GM23338 (cell line): ENCODE data around the gene PDGFRB. TPM values are rescaled to one million over a fixed set of nuclear protein-coding genes. Genes with fewer than 3 reads are reported as not detected.

Source experiments
- ATAC-seq: fragments of 200-7000 bp; cut with Tn5 transposase; 3 replicates; pipeline ENCODE4 v1.9.1; 2020
- DNase-seq: peaks from one replicate; pipeline ENCODE4 v3.0.0-alpha.2; 2015; ENCODE audit warnings: low spot score
- H2AFZ ChIP-seq: fragments of 200-600 bp; sonication (generic); 2 replicates; pipeline ENCODE4 v1.8.0; 2016; ENCODE audit warnings: antibody characterized with exemption, mild to moderate bottlenecking, moderate library complexity
- H3F3A ChIP-seq: fragments of 200-600 bp; sonication (generic); replicated peaks from 2 replicates; pipeline ENCODE4 v1.8.0; 2017; ENCODE audit warnings: antibody characterized with exemption, mixed run types, low read depth
- H3K27ac ChIP-seq: fragments of 200-600 bp; sonication (generic); 2 replicates; pipeline ENCODE4 v1.6.1; 2016; ENCODE audit warnings: low read depth
- H3K27me3 ChIP-seq: fragments of 200-600 bp; sonication (generic); 2 replicates; pipeline ENCODE4 v1.8.0; 2016; ENCODE audit warnings: mild to moderate bottlenecking, mixed run types, moderate library complexity; ENCODE audit not compliant: insufficient read depth
- H3K36me3 ChIP-seq: fragments of 200-600 bp; sonication (generic); 2 replicates; pipeline ENCODE4 v1.8.0; 2016; ENCODE audit warnings: mild to moderate bottlenecking; ENCODE audit not compliant: insufficient read depth
- H3K4me1 ChIP-seq: fragments of 200-600 bp; sonication (generic); 2 replicates; pipeline ENCODE4 v1.8.0; 2016; ENCODE audit warnings: mild to moderate bottlenecking, moderate library complexity; ENCODE audit not compliant: insufficient read depth
- H3K4me2 ChIP-seq: fragments of 200-600 bp; sonication (generic); 2 replicates; pipeline ENCODE4 v1.7.1; 2017; ENCODE audit warnings: mixed run types
- H3K4me3 ChIP-seq: fragments of 200-600 bp; sonication (generic); 2 replicates; pipeline ENCODE4 v1.6.1; 2016; ENCODE audit warnings: mixed run types
- H3K79me2 ChIP-seq: fragments of 200-600 bp; sonication (generic); replicated peaks from 2 replicates; pipeline ENCODE4 v1.8.0; 2017; ENCODE audit warnings: mild to moderate bottlenecking; ENCODE audit not compliant: insufficient read depth
- H3K9me2 ChIP-seq: fragments of 200-600 bp; sonication (generic); 2 replicates; pipeline ENCODE4 v1.8.0; 2017; ENCODE audit not compliant: insufficient read depth
- H4K20me1 ChIP-seq: fragments of 200-600 bp; sonication (generic); replicated peaks from 2 replicates; pipeline ENCODE4 v1.8.0; 2017; ENCODE audit warnings: mild to moderate bottlenecking; ENCODE audit not compliant: insufficient read depth
- H3K27ac Mint-ChIP-seq: 2 replicates; pipeline ENCODE4 v1.8.0; 2020; ENCODE audit warnings: inconsistent platforms, mild to moderate bottlenecking, moderate library complexity, mixed read lengths
- H3K27me3 Mint-ChIP-seq: 3 replicates; pipeline ENCODE4 v1.8.0; 2022; ENCODE audit warnings: low read depth, mild to moderate bottlenecking, moderate library complexity, mixed read lengths, inconsistent platforms; ENCODE audit not compliant: insufficient read depth, poor library complexity
- H3K36me3 Mint-ChIP-seq: 3 replicates; pipeline ENCODE4 v1.8.0; 2021; ENCODE audit warnings: low read depth, mild to moderate bottlenecking, inconsistent platforms, moderate library complexity, mixed read lengths
- H3K4me1 Mint-ChIP-seq: 3 replicates; pipeline ENCODE4 v1.8.0; 2020; ENCODE audit warnings: mild to moderate bottlenecking, inconsistent platforms, mixed read lengths
- H3K4me3 Mint-ChIP-seq: 3 replicates; pipeline ENCODE4 v1.8.0; 2021; ENCODE audit warnings: moderate library complexity, mild to moderate bottlenecking, inconsistent platforms, mixed read lengths
- H3K9me3 Mint-ChIP-seq: 3 replicates; pipeline ENCODE4 v1.8.0; 2020; ENCODE audit warnings: moderate library complexity, mild to moderate bottlenecking, inconsistent platforms, mixed read lengths
- EZH2 ChIP-seq: fragments of 200-600 bp; sonication (generic); IDR thresholded peaks from one replicate; pipeline ENCODE4 v1.8.0; 2017; ENCODE audit warnings: antibody characterized with exemption, mild to moderate bottlenecking, low read depth; ENCODE audit not compliant: unreplicated experiment
- EZH2phosphoT487 ChIP-seq: fragments of 200-600 bp; sonication (generic); IDR thresholded peaks from one replicate; pipeline ENCODE4 v1.8.1; 2018; ENCODE audit warnings: antibody characterized with exemption; ENCODE audit not compliant: unreplicated experiment
- JUNB ChIP-seq: IDR thresholded peaks from one replicate; pipeline ENCODE4 v1.6.1; 2016; ENCODE audit warnings: antibody characterized with exemption; ENCODE audit not compliant: unreplicated experiment
- POLR2AphosphoS5 ChIP-seq: IDR thresholded peaks from 2 replicates; pipeline ENCODE4 v1.6.1; 2016; ENCODE audit warnings: antibody characterized with exemption, low read depth
- STAT1 ChIP-seq: IDR thresholded peaks from one replicate; pipeline ENCODE4 v1.6.1; 2016; ENCODE audit warnings: antibody characterized with exemption; ENCODE audit not compliant: unreplicated experiment
- ZNF114 ChIP-seq: fragments of 250-450 bp; sonication (Bioruptor Pico); IDR thresholded peaks from 2 replicates; pipeline ENCODE4 v1.5.0; 2020; ENCODE audit warnings: mild to moderate bottlenecking, moderate library complexity
- ZNF331 ChIP-seq: fragments of 250-450 bp; sonication (Bioruptor Pico); IDR thresholded peaks from 2 replicates; pipeline ENCODE4 v1.5.0; 2020; ENCODE audit warnings: low read depth, mild to moderate bottlenecking, moderate library complexity
- polyA plus RNA-seq: library from polyadenylated mRNA; unstranded; fragments of >200 nt; fragmentation: Nextera tagmentation; extraction: Ambion mirVana; gene quantifications from 2 replicates; pipeline ENCODE4 v1.2.1, GENCODE V29; 2016
- total RNA-seq: library from RNA; depleted of rRNA; stranded (reverse); fragments of >200 nt; shearing (Covaris generic); gene quantifications from 2 replicates; pipeline ENCODE4 v1.2.3, GENCODE V29; 2014
- TF ChIP-seq, protein P1 (sequence below): IDR thresholded peaks from one replicate; pipeline ENCODE4 v1.6.1; 2018; ENCODE audit warnings: antibody characterized with exemption; ENCODE audit not compliant: unreplicated experiment
- TF ChIP-seq, protein P2 (sequence below), 2 experiments: fragments of 200-600 bp in 1 of 2; sonication (generic) in 1 of 2; conservative IDR thresholded peaks; 2 replicates each; pipeline versions ENCODE4 v1.5.1 to v1.6.1; 2016 to 2017; ENCODE audit warnings: antibody characterized with exemption in 2 of 2, low read depth in 2 of 2, mild to moderate bottlenecking in 2 of 2, moderate library complexity in 1 of 2

Gene PDGFRB
- total and polyA plus RNA-seq, 2 experiments from 2014 or later: 4.5 to 11.3 TPM

DNA sequence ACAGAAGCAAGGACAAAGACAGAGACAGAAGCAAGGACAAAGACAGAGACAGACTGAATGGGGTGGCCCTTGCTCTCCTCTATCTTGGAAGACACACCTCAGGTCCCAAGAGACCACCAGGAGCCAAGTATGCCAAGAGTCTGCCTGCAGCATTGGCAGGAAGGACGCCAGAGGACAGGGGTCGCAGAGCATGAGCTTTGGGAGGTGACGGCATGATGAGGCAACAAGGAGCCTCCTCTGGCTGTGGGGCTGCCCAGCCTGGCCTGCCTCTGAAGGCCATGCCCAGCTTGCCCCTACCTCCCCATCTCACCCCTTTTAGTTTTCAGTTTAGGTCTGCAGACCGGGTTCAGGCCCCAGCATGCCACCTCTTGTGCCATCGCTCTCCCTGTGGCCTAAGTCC, 17.6 kb downstream of the PDGFRB start (continued):
- TF ChIP-seq, protein P1, sequence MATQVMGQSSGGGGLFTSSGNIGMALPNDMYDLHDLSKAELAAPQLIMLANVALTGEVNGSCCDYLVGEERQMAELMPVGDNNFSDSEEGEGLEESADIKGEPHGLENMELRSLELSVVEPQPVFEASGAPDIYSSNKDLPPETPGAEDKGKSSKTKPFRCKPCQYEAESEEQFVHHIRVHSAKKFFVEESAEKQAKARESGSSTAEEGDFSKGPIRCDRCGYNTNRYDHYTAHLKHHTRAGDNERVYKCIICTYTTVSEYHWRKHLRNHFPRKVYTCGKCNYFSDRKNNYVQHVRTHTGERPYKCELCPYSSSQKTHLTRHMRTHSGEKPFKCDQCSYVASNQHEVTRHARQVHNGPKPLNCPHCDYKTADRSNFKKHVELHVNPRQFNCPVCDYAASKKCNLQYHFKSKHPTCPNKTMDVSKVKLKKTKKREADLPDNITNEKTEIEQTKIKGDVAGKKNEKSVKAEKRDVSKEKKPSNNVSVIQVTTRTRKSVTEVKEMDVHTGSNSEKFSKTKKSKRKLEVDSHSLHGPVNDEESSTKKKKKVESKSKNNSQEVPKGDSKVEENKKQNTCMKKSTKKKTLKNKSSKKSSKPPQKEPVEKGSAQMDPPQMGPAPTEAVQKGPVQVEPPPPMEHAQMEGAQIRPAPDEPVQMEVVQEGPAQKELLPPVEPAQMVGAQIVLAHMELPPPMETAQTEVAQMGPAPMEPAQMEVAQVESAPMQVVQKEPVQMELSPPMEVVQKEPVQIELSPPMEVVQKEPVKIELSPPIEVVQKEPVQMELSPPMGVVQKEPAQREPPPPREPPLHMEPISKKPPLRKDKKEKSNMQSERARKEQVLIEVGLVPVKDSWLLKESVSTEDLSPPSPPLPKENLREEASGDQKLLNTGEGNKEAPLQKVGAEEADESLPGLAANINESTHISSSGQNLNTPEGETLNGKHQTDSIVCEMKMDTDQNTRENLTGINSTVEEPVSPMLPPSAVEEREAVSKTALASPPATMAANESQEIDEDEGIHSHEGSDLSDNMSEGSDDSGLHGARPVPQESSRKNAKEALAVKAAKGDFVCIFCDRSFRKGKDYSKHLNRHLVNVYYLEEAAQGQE: no peak
- no peak for TF ChIP-seq JUNB
- TF ChIP-seq STAT1: no peak
- TF ChIP-seq, protein P2, sequence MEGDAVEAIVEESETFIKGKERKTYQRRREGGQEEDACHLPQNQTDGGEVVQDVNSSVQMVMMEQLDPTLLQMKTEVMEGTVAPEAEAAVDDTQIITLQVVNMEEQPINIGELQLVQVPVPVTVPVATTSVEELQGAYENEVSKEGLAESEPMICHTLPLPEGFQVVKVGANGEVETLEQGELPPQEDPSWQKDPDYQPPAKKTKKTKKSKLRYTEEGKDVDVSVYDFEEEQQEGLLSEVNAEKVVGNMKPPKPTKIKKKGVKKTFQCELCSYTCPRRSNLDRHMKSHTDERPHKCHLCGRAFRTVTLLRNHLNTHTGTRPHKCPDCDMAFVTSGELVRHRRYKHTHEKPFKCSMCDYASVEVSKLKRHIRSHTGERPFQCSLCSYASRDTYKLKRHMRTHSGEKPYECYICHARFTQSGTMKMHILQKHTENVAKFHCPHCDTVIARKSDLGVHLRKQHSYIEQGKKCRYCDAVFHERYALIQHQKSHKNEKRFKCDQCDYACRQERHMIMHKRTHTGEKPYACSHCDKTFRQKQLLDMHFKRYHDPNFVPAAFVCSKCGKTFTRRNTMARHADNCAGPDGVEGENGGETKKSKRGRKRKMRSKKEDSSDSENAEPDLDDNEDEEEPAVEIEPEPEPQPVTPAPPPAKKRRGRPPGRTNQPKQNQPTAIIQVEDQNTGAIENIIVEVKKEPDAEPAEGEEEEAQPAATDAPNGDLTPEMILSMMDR (conservative IDR thresholded peaks at IDR 0.05; ENCODE audit: low read depth in 2 of 2): no peak
- no peak for TF ChIP-seq ZNF331 (CRISPR knock-in tag)
- TF ChIP-seq ZNF114 (CRISPR knock-in tag): no peak
- no peak for TF ChIP-seq EZH2phosphoT487

DNA sequence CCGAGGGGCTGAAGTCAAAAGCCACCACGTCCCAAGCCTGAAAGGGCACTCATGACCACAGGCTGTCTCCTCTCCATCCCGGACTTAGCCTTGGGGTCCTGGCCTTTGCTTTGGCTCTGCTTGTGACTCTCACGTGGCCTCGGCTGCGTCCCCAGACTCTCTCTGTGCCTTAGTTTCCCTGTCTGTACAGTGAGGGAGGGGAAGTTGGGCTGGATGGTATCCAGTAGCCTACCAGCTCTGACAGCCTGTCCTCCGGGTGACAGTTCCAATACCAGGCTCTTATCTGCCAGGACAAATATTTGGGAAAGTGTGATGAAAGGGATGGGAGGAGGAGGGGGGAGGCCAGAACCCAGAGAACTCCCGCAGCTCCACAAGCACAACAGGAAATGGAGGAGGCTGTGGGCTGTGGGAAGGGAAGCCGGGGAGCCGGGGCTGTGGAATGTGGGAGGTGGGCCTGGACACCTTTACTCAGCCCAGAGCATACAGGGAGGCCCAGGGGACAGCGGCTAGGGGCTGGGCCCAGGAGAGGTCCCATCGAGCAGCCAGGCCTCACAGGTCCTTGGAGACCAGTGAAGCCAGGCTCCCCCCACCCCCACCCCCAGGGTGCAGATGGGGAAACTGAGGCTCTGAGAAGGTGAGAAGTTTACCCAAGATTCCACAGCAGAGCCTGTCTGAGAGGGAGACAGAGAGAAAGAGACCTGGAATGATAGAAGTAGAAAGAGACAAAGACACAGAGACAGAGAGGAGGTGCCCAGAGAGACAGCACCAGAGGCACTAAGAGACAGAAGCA, 18.3 kb downstream of the PDGFRB start:
- Mint-ChIP-seq H3K9me3 (no peaks in the 10 kb centered on the region), H3K27ac (peak overlapping the region; percentile 68), H3K4me3 (peak overlapping the region; percentile 31; the same call in 1 of the 3 replicates), H3K36me3 (no peaks in the 10 kb centered on the region; the same call in 2 of the 3 replicates), H3K4me1 (peaks cover 51% of the 10 kb centered on the region), H3K27me3 (peaks cover 22% of the 10 kb centered on the region)
- H4K20me1 ChIP-seq: no peaks in the 10 kb centered on the region
- H3K27me3 ChIP-seq: no peaks in the 10 kb centered on the region
- no peaks in the 10 kb centered on the region for H3K9me2 ChIP-seq
- H2AFZ ChIP-seq: no peak overlapping the region
- ATAC-seq (peak; percentile 31), DNase-seq (peak; percentile 51)
- H3K79me2 ChIP-seq: no peaks in the 10 kb centered on the region
- no peaks in the 10 kb centered on the region for H3F3A ChIP-seq
- peak overlapping the region; percentile 66; the same call in 1 of the 2 replicates for H3K4me2 ChIP-seq
- no peak overlapping the region for H3K4me3 ChIP-seq
- no peak overlapping the region for H3K27ac ChIP-seq
- H3K36me3 ChIP-seq: no peaks in the 10 kb centered on the region
- H3K4me1 ChIP-seq: peaks cover 17% of the 10 kb centered on the region
- TF ChIP-seq ZNF331 (CRISPR knock-in tag) (no peak), ZNF114 (CRISPR knock-in tag) (no peak), STAT1 (no peak), POLR2AphosphoS5 (no peak), EZH2 (no peak), EZH2phosphoT487 (no peak), JUNB (no peak)
- TF ChIP-seq, protein P1: no peak
